HCT116 (cell line): ENCODE results near the gene C11orf91.

Experiments
- EZH2 ChIP-seq: fragments of 200-600 bp; sonication (generic); IDR thresholded peaks from 2 replicates; pipeline ENCODE4 v1.6.1; 2017; ENCODE audit warnings: antibody characterized with exemption, mixed run types
- POLR2A ChIP-seq: IDR thresholded peaks from 2 replicates; pipeline ENCODE4 v1.7.0; 2011; ENCODE audit warnings: borderline replicate concordance; ENCODE audit not compliant: insufficient read depth, insufficient read length; ENCODE audit errors: extremely low read depth
- POLR2AphosphoS5 ChIP-seq: IDR thresholded peaks from 2 replicates; pipeline ENCODE4 v1.6.1; 2011; ENCODE audit warnings: mild to moderate bottlenecking, low read depth, low read length, moderate library complexity
- SRF ChIP-seq: IDR thresholded peaks from 2 replicates; pipeline ENCODE4 v1.6.1; 2012; ENCODE audit warnings: low read depth
- YY1 ChIP-seq: IDR thresholded peaks from 2 replicates; pipeline ENCODE4 v1.6.1; 2011; ENCODE audit warnings: low read length, low read depth, moderate library complexity, mild to moderate bottlenecking; ENCODE audit not compliant: insufficient replicate concordance; ENCODE audit errors: extremely low read depth
- ZNF274 ChIP-seq: fragments of 200-500 bp; sonication (Bioruptor generic); IDR thresholded peaks from 2 replicates; pipeline ENCODE4 v1.6.1; 2014; ENCODE audit warnings: mild to moderate bottlenecking, low read depth, low read length, inconsistent platforms
- TF ChIP-seq, protein P1 (sequence below), 3 experiments: fragments of 200-600 bp in 1 of 3; sonication (generic) in 1 of 3; IDR thresholded peaks in 2 of 3; conservative IDR thresholded peaks in 1 of 3; 2 replicates each; pipeline ENCODE4 v1.5.1; 2012 to 2017; ENCODE audit warnings: low read depth in 2 of 3, low read length in 2 of 3, antibody characterized with exemption in 1 of 3, borderline replicate concordance in 1 of 3, control low read depth in 1 of 3, mild to moderate bottlenecking in 1 of 3, mixed read lengths in 1 of 3, mixed run types in 1 of 3, moderate library complexity in 1 of 3; ENCODE audit not compliant: insufficient read depth in 1 of 3

DNA sequence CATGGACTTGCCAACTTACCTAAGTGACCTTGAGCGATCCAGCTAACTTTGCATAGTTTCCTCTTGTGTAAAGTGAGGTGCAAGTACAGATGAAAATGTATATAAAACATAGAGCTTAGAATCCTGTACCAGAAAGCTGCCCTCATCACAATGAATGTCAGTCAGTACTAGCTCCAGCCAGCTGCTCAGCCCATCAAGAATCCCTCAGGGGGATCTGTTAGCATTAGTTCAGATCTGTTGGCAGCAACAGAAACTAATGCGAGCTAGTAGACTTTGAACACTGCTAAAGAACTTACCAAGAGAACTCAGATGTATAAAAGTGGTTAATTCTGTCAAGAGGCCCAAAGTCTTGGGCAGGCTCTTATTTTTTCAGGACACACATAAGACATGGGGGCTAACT lies 6.3 kb upstream of the C11orf91 start:
- TF ChIP-seq POLR2A (no peak), ZNF274 (no peak), EZH2 (no peak), POLR2AphosphoS5 (no peak), SRF (no peak), YY1 (no peak)
- TF ChIP-seq, protein P1, sequence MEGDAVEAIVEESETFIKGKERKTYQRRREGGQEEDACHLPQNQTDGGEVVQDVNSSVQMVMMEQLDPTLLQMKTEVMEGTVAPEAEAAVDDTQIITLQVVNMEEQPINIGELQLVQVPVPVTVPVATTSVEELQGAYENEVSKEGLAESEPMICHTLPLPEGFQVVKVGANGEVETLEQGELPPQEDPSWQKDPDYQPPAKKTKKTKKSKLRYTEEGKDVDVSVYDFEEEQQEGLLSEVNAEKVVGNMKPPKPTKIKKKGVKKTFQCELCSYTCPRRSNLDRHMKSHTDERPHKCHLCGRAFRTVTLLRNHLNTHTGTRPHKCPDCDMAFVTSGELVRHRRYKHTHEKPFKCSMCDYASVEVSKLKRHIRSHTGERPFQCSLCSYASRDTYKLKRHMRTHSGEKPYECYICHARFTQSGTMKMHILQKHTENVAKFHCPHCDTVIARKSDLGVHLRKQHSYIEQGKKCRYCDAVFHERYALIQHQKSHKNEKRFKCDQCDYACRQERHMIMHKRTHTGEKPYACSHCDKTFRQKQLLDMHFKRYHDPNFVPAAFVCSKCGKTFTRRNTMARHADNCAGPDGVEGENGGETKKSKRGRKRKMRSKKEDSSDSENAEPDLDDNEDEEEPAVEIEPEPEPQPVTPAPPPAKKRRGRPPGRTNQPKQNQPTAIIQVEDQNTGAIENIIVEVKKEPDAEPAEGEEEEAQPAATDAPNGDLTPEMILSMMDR (IDR thresholded peaks at IDR 0.05 in 2 of 3, conservative IDR thresholded peaks at IDR 0.05 in 1 of 3; ENCODE audit: borderline replicate concordance in 1 of 3, insufficient read depth in 1 of 3, low read depth in 2 of 3, low read length in 2 of 3), result no peak
